ENCODE results near the gene PRUNE2.

The PRUNE2 gene

DNA sequence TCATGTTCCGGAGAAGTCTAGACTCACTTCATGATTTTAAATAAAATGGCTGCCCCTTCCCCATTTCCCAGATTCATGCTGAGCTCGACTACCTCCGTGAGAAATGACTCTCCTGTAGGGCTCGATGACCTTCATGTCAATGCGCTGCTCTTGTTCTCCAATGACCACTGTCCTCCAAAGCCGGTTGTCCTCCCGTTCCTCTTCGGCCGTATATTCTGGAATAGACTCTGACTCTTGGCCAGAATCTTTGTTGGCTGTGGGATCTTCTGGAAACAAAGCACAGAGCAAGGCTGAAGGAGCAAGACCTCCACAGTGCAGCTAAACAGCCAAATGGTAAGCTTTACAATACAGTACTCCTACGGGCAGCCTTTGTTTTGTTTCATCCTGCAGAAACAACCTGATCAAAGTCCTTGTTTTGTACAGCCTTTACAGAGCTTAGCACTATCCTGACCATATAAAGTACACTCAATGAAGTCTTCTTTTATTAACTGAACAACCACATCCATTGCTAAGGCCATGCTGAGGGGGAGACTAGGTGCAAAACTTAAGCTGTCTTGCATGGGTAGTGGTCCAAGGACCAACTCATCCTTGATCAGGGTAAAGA lies 261.2 kb downstream of the PRUNE2 start:
- ChIA-PET CTCF (no interaction called here), POLR2A (no interaction called here)
- no peak for DNase-seq (ENCODE audit: extremely low spot score)
- no peak for TF ChIP-seq TARDBP (IDR thresholded peaks at IDR 0.05)
- TF ChIP-seq ARNT (IDR thresholded peaks at IDR 0.05) = no peak
- no peak for TF ChIP-seq FOXM1 (IDR thresholded peaks at IDR 0.05; ENCODE audit: borderline replicate concordance)
- TF ChIP-seq HDGF (IDR thresholded peaks at IDR 0.05; ENCODE audit: borderline replicate concordance) = no peak
- TF ChIP-seq L3MBTL2 (conservative IDR thresholded peaks at IDR 0.05) = no peak

GRCh38 chr9:76644171-76644570 lies 261.7 kb downstream of the PRUNE2 start:
- CTCF ChIA-PET = no interaction called here
- no peak for TF ChIP-seq L3MBTL2 (conservative IDR thresholded peaks at IDR 0.05)
- TF ChIP-seq SP1 (IDR thresholded peaks at IDR 0.05) = no peak
- TF ChIP-seq FOXK2 (IDR thresholded peaks at IDR 0.05) = no peak
- TF ChIP-seq FOXA1 (IDR thresholded peaks at IDR 0.05) = no peak
- TF ChIP-seq FOXM1 (IDR thresholded peaks at IDR 0.05; ENCODE audit: borderline replicate concordance) = no peak
- TF ChIP-seq ARNT (IDR thresholded peaks at IDR 0.05) = no peak
- TF ChIP-seq, protein P1, sequence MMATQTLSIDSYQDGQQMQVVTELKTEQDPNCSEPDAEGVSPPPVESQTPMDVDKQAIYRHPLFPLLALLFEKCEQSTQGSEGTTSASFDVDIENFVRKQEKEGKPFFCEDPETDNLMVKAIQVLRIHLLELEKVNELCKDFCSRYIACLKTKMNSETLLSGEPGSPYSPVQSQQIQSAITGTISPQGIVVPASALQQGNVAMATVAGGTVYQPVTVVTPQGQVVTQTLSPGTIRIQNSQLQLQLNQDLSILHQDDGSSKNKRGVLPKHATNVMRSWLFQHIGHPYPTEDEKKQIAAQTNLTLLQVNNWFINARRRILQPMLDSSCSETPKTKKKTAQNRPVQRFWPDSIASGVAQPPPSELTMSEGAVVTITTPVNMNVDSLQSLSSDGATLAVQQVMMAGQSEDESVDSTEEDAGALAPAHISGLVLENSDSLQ (IDR thresholded peaks at IDR 0.05) = no peak
- TF ChIP-seq LEF1 (IDR thresholded peaks at IDR 0.05; ENCODE audit: borderline replicate concordance) = no peak
- no peak for TF ChIP-seq CTBP1 (IDR thresholded peaks at IDR 0.05; ENCODE audit: borderline replicate concordance)
- TF ChIP-seq TARDBP (IDR thresholded peaks at IDR 0.05) = no peak
- TF ChIP-seq SUZ12 (IDR thresholded peaks at IDR 0.05) = no peak
- no peak for TF ChIP-seq BHLHE40 (IDR thresholded peaks at IDR 0.05; ENCODE audit: borderline replicate concordance)
- no peak for TF ChIP-seq HDGF (IDR thresholded peaks at IDR 0.05; ENCODE audit: borderline replicate concordance)
- no peak for TF ChIP-seq NFRKB (IDR thresholded peaks at IDR 0.05)
- TF ChIP-seq ELF4 (IDR thresholded peaks at IDR 0.05) = no peak
- no peak for TF ChIP-seq ZNF384 (IDR thresholded peaks at IDR 0.05)
- POLR2A ChIA-PET = no interaction called here
- no peak for DNase-seq (ENCODE audit: extremely low spot score)

GRCh38 chr9:76643399-76644117 lies 262.4 kb downstream of the PRUNE2 start:
- ChIA-PET CTCF (no interaction called here), POLR2A (no interaction called here)
- TF ChIP-seq ARNT (IDR thresholded peaks at IDR 0.05) (no peak), TARDBP (IDR thresholded peaks at IDR 0.05) (no peak), ELF4 (IDR thresholded peaks at IDR 0.05) (no peak), SP1 (IDR thresholded peaks at IDR 0.05) (no peak), SUZ12 (IDR thresholded peaks at IDR 0.05) (no peak), BHLHE40 (IDR thresholded peaks at IDR 0.05; ENCODE audit: borderline replicate concordance) (no peak), NFRKB (IDR thresholded peaks at IDR 0.05) (no peak), FOXA1 (IDR thresholded peaks at IDR 0.05) (no peak), FOXK2 (IDR thresholded peaks at IDR 0.05) (no peak), L3MBTL2 (conservative IDR thresholded peaks at IDR 0.05) (no peak), FOXM1 (IDR thresholded peaks at IDR 0.05; ENCODE audit: borderline replicate concordance) (no peak), CTBP1 (IDR thresholded peaks at IDR 0.05; ENCODE audit: borderline replicate concordance) (no peak), HDGF (IDR thresholded peaks at IDR 0.05; ENCODE audit: borderline replicate concordance) (no peak), ZNF384 (IDR thresholded peaks at IDR 0.05) (no peak), LEF1 (IDR thresholded peaks at IDR 0.05; ENCODE audit: borderline replicate concordance) (no peak)
- TF ChIP-seq, protein P1 (IDR thresholded peaks at IDR 0.05) = no peak
- DNase-seq (ENCODE audit: extremely low spot score) = no peak

DNA sequence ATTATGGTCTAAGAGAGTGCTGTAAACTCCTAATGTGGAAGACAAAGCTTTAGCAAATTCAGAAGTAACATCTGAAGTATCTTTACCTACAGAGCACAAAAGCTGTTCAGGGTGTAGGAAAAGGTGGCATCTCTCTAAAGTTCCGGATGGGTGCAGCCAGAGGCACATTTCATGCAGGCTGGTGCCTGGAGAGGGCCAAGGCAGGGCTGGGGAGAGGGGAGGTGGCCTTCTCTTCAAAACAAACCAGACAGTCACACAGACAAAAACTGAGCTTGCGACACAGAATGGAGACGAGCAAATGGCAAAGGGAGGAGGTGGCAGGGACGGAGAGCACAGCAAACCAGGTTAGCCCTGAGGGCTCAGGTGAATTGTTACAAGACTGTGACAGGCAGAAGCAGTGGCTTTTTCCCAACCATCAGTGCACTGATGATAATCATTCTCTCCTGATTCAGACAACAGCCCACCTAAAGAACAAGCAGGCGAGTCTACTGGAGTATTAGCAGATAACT lies 263.2 kb downstream of the PRUNE2 start:
- ChIA-PET CTCF (no interaction called here), POLR2A (no interaction called here)
- no peak for DNase-seq (ENCODE audit: extremely low spot score)
- TF ChIP-seq SUZ12 (IDR thresholded peaks at IDR 0.05) = no peak
- TF ChIP-seq FOXM1 (IDR thresholded peaks at IDR 0.05; ENCODE audit: borderline replicate concordance) = no peak
- no peak for TF ChIP-seq NFRKB (IDR thresholded peaks at IDR 0.05)
- no peak for TF ChIP-seq ELF4 (IDR thresholded peaks at IDR 0.05)
- TF ChIP-seq ARNT (IDR thresholded peaks at IDR 0.05) = no peak
- TF ChIP-seq, protein P1 (IDR thresholded peaks at IDR 0.05) = no peak
- TF ChIP-seq TARDBP (IDR thresholded peaks at IDR 0.05) = no peak
- TF ChIP-seq ZNF384 (IDR thresholded peaks at IDR 0.05) = no peak
- TF ChIP-seq SP1 (IDR thresholded peaks at IDR 0.05) = no peak
- TF ChIP-seq HDGF (IDR thresholded peaks at IDR 0.05; ENCODE audit: borderline replicate concordance) = no peak
- no peak for TF ChIP-seq CTBP1 (IDR thresholded peaks at IDR 0.05; ENCODE audit: borderline replicate concordance)
- TF ChIP-seq FOXK2 (IDR thresholded peaks at IDR 0.05) = no peak
- no peak for TF ChIP-seq FOXA1 (IDR thresholded peaks at IDR 0.05)
- no peak for TF ChIP-seq L3MBTL2 (conservative IDR thresholded peaks at IDR 0.05)
- TF ChIP-seq BHLHE40 (IDR thresholded peaks at IDR 0.05; ENCODE audit: borderline replicate concordance) = no peak
- no peak for TF ChIP-seq LEF1 (IDR thresholded peaks at IDR 0.05; ENCODE audit: borderline replicate concordance)

- ChIA-PET POLR2A (no interaction called here), CTCF (no interaction called here)
- TF ChIP-seq ZNF384 (IDR thresholded peaks at IDR 0.05) = no peak
- no peak for TF ChIP-seq SUZ12 (IDR thresholded peaks at IDR 0.05)
- no peak for TF ChIP-seq TARDBP (IDR thresholded peaks at IDR 0.05)
- no peak for TF ChIP-seq SP1 (IDR thresholded peaks at IDR 0.05)
- TF ChIP-seq, protein P1 (IDR thresholded peaks at IDR 0.05) = no peak
- DNase-seq (ENCODE audit: extremely low spot score) = no peak
Observed at GRCh38 chr9:76642074-76642473, 263.8 kb downstream of the PRUNE2 start.

All from HEK293T (cell line).